Ishikawa (cell line): ENCODE results near the gene NLRP8.

Experiments
- CEBPB ChIP-seq: IDR thresholded peaks from 2 replicates; pipeline ENCODE4 v1.6.1; 2012
- CREB1 ChIP-seq: IDR thresholded peaks from 2 replicates; pipeline ENCODE4 v1.6.1; 2012; ENCODE audit warnings: low read depth
- EP300 ChIP-seq: IDR thresholded peaks from 2 replicates; pipeline ENCODE4 v1.6.1; 2012; ENCODE audit warnings: borderline replicate concordance
- MAX ChIP-seq: IDR thresholded peaks from 2 replicates; pipeline ENCODE4 v1.6.1; 2012
- YY1 ChIP-seq: IDR thresholded peaks from 2 replicates; pipeline ENCODE4 v1.6.1; 2012; ENCODE audit warnings: low read depth

- TF ChIP-seq YY1 (no peak), EP300 (no peak), CREB1 (no peak), MAX (no peak), CEBPB (no peak)
Measured at GRCh38 chr19:55912916-55913315, 34.7 kb upstream of the NLRP8 start.
